GM23338 (cell line): ENCODE results near the gene GATM.
A peak's percentile ranks its signal among the peaks of the same experiment; 100 is the strongest.

Source experiments
- CTCF ChIP-seq, 2 experiments: fragments of 200-600 bp in 1 of 2; sonication (generic) in 1 of 2; conservative IDR thresholded peaks; 2 replicates each; pipeline versions ENCODE4 v1.5.1 to v1.6.1; 2016 to 2017; ENCODE audit warnings: antibody characterized with exemption in 2 of 2, low read depth in 2 of 2, mild to moderate bottlenecking in 2 of 2, moderate library complexity in 1 of 2
- EZH2 ChIP-seq: fragments of 200-600 bp; sonication (generic); IDR thresholded peaks from one replicate; pipeline ENCODE4 v1.8.0; 2017; ENCODE audit warnings: antibody characterized with exemption, mild to moderate bottlenecking, low read depth; ENCODE audit not compliant: unreplicated experiment
- EZH2phosphoT487 ChIP-seq: fragments of 200-600 bp; sonication (generic); IDR thresholded peaks from one replicate; pipeline ENCODE4 v1.8.1; 2018; ENCODE audit warnings: antibody characterized with exemption; ENCODE audit not compliant: unreplicated experiment
- JUNB ChIP-seq: IDR thresholded peaks from one replicate; pipeline ENCODE4 v1.6.1; 2016; ENCODE audit warnings: antibody characterized with exemption; ENCODE audit not compliant: unreplicated experiment
- NANOG ChIP-seq: IDR thresholded peaks from 2 replicates; pipeline ENCODE4 v1.6.1; 2016; ENCODE audit warnings: antibody characterized with exemption, borderline replicate concordance
- POLR2AphosphoS5 ChIP-seq: IDR thresholded peaks from 2 replicates; pipeline ENCODE4 v1.6.1; 2016; ENCODE audit warnings: antibody characterized with exemption, low read depth
- TF ChIP-seq, protein P1 (sequence below): IDR thresholded peaks from one replicate; pipeline ENCODE4 v1.6.1; 2018; ENCODE audit warnings: antibody characterized with exemption; ENCODE audit not compliant: unreplicated experiment

DNA sequence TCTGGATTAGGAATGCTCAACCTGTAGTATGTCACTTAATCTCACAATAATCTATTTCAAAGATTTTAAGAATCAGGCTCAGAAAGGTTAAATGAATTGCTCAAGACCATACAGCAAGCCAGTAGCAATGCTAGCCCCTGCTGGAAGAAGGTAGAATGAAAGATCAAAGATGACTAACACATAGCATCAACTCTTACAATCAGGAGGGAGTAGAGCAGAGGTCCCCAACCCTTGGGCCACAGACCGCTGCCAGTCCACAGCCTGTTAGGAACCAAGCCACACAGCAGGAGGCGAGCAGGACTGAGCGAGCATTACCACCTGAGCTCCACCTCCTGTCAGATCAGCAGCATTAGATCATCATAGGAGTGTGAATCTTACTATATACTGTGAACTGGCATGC, 15.5 kb upstream of the GATM start:
- TF ChIP-seq CTCF (conservative IDR thresholded peaks at IDR 0.05; ENCODE audit: low read depth in 2 of 2) = peak; percentile 26 to 30; a peak in 2 of 4 replicates
- no peak for TF ChIP-seq EZH2
- no peak for TF ChIP-seq POLR2AphosphoS5
- no peak for TF ChIP-seq JUNB
- TF ChIP-seq, protein P1, sequence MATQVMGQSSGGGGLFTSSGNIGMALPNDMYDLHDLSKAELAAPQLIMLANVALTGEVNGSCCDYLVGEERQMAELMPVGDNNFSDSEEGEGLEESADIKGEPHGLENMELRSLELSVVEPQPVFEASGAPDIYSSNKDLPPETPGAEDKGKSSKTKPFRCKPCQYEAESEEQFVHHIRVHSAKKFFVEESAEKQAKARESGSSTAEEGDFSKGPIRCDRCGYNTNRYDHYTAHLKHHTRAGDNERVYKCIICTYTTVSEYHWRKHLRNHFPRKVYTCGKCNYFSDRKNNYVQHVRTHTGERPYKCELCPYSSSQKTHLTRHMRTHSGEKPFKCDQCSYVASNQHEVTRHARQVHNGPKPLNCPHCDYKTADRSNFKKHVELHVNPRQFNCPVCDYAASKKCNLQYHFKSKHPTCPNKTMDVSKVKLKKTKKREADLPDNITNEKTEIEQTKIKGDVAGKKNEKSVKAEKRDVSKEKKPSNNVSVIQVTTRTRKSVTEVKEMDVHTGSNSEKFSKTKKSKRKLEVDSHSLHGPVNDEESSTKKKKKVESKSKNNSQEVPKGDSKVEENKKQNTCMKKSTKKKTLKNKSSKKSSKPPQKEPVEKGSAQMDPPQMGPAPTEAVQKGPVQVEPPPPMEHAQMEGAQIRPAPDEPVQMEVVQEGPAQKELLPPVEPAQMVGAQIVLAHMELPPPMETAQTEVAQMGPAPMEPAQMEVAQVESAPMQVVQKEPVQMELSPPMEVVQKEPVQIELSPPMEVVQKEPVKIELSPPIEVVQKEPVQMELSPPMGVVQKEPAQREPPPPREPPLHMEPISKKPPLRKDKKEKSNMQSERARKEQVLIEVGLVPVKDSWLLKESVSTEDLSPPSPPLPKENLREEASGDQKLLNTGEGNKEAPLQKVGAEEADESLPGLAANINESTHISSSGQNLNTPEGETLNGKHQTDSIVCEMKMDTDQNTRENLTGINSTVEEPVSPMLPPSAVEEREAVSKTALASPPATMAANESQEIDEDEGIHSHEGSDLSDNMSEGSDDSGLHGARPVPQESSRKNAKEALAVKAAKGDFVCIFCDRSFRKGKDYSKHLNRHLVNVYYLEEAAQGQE = no peak
- TF ChIP-seq EZH2phosphoT487 = no peak
- no peak for TF ChIP-seq NANOG
